ENCODE measurements around the gene TMPRSS7.
A peak's percentile ranks its signal among the peaks of the same experiment; 100 is the strongest.

- TF ChIP-seq CTCF (IDR thresholded peaks at IDR 0.05) (peak; percentile 75), EZH2 (IDR thresholded peaks at IDR 0.05) (no peak)
These were observed 21.3 kb upstream of the TMPRSS7 start for GRCh38 chr3:112013058-112013783.
